ENCODE measurements around the gene TMEM30B. TPM values are rescaled to one million over a fixed set of nuclear protein-coding genes. Genes with fewer than 3 reads are reported as not detected.

TMEM30B gene
- total RNA-seq, 2 donors from 2014 or later = 68.2 to 77.1 TPM

GRCh38 chr14:61326146-61326545 lies 45.0 kb upstream of the TMEM30B start:
- Histone ChIP-seq H3K36me3 (no peaks in the 10 kb centered on the region), H3K27me3 (peaks cover 7% of the 10 kb centered on the region), H3K4me3 (no peak overlapping the region), H3K9ac (ENCODE audit: low read depth in 2 of 2, low read length in 2 of 2) (no peak overlapping the region), H3K27ac (no peak overlapping the region), H3K9me3 (no peaks in the 10 kb centered on the region), H3K4me1 (no peaks in the 10 kb centered on the region)
- intact Hi-C loops (cut with DNase I) = no loop called here
- TF ChIP-seq CTCF (IDR thresholded peaks at IDR 0.05) = no peak
- no peak for DNase-seq

DNA sequence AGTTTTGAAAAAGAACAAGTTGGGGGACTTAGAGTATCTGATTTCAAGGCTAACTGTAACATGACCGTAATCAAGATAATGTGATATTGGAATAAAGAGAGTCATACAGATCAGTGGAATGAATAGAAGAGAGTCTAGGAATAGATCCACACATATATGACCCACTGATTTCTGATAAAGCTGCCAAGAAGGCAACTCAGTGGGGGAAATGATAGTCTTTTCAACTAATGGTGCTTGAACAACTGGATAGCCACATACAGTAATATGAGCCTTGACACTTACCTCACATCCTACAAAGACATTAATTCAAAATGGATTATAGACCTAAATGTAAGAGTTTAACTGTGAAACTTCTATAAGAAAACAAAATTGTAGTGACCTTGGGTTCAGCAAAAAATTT lies 44.0 kb upstream of the TMEM30B start:
- H3K27me3 ChIP-seq = peaks cover 7% of the 10 kb centered on the region
- H3K27ac ChIP-seq = no peak overlapping the region
- no peaks in the 10 kb centered on the region for H3K4me1 ChIP-seq
- H3K9me3 ChIP-seq = no peaks in the 10 kb centered on the region
- no peak for TF ChIP-seq CTCF (IDR thresholded peaks at IDR 0.05)
- H3K4me3 ChIP-seq = no peak overlapping the region
- intact Hi-C loops (cut with DNase I) = no loop called here
- no peaks in the 10 kb centered on the region for H3K36me3 ChIP-seq
- H3K9ac ChIP-seq (ENCODE audit: low read depth in 2 of 2, low read length in 2 of 2) = no peak overlapping the region
- DNase-seq = no peak

DNA sequence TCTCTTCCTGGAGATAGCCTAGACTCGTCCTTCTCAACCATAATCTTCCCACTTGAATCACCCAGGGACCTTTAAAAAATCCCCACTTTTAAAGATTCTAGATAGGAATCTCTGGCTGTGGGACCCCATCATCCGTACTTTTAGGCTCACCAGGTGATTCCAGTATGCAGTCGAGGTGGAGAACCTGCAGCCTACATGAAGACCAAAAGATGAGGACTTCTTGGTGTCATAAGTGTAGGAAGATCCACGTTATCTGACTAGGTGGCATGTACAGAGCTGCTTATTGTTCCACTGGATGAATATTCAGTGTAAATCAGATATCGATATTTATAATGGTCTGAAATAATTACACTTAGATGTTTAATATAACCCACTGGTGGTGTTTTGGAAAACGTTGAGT lies 42.8 kb upstream of the TMEM30B start:
- Histone ChIP-seq H3K4me1 (no peaks in the 10 kb centered on the region), H3K9ac (ENCODE audit: low read depth in 2 of 2, low read length in 2 of 2) (no peak overlapping the region), H3K9me3 (no peaks in the 10 kb centered on the region), H3K4me3 (no peak overlapping the region), H3K27me3 (peaks cover 7% of the 10 kb centered on the region), H3K36me3 (no peaks in the 10 kb centered on the region), H3K27ac (no peak overlapping the region)
- no peak for DNase-seq
- TF ChIP-seq CTCF (IDR thresholded peaks at IDR 0.05) = no peak
- intact Hi-C loops (cut with DNase I) = no loop called here

DNA sequence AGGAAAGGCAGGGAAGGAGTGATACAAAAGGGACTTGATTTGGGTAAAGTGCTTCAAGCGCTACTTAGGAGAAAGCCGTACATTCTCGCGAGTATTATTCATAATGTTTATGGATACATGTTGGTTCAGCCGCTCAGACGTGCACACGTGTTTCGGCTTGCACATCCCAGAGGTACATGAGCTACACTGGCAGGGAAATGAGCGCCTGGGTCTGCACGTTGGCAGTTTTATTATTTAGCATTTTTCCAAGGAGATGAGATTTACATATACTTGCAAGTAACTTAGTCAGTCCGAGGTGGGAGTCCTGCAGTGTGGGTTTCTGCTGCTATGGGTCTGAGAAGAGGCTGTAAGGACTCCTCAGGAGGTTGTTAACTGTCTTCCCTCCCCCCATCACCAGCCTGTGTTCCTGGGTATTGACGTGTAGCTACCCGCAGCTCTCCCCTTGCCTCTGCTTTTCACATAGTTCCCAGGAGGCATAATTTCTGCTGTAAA lies 41.7 kb upstream of the TMEM30B start:
- Histone ChIP-seq H3K4me1 (no peaks in the 10 kb centered on the region), H3K9me3 (no peaks in the 10 kb centered on the region), H3K4me3 (peak overlapping the region; percentile 65), H3K36me3 (no peaks in the 10 kb centered on the region), H3K27me3 (peaks cover 7% of the 10 kb centered on the region), H3K9ac (ENCODE audit: low read depth in 2 of 2, low read length in 2 of 2) (peak overlapping the region; percentile 28 to 54), H3K27ac (peak overlapping the region; percentile 50)
- TF ChIP-seq CTCF (IDR thresholded peaks at IDR 0.05) = no peak
- intact Hi-C loops (cut with DNase I) = no loop called here
- no peak for DNase-seq

DNA sequence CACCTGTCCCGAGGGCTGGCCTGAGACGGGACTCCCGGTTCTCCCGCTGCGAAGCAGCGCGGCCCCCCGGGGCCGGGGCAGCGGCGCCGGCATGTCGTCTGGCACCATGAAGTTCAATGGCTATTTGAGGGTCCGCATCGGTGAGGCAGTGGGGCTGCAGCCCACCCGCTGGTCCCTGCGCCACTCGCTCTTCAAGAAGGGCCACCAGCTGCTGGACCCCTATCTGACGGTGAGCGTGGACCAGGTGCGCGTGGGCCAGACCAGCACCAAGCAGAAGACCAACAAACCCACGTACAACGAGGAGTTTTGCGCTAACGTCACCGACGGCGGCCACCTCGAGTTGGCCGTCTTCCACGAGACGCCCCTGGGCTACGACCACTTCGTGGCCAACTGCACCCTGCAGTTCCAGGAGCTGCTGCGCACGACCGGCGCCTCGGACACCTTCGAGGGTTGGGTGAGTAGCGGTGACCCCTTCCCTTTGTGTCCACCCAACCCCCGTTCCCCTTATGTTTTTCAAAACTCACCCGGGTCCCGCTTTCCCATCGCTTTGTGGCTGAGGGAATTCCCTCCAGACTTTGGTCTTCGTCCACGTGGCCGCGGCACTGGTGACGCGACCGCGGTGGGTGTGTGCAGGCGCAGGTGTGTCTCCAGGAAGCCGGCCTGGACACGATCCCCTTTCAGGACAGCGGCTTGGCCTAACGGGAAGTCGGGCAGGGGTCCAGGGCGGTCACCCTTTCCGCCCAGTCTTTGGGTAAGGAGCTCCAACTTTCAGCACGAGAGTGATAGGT lies 41.1 kb upstream of the TMEM30B start:
- Histone ChIP-seq H3K4me3 (peak overlapping the region; percentile 65), H3K27ac (peak overlapping the region; percentile 50), H3K4me1 (no peaks in the 10 kb centered on the region), H3K9me3 (no peaks in the 10 kb centered on the region), H3K36me3 (no peaks in the 10 kb centered on the region), H3K27me3 (peaks cover 7% of the 10 kb centered on the region), H3K9ac (ENCODE audit: low read depth in 2 of 2, low read length in 2 of 2) (peak overlapping the region; percentile 28 to 67)
- intact Hi-C loops (cut with DNase I) = no loop called here
- DNase-seq = peak; percentile 72
- TF ChIP-seq CTCF (IDR thresholded peaks at IDR 0.05) = no peak
